Endothelial cell of umbilical vein (primary cell): ENCODE results near the gene ADGRD1. TPM values are rescaled to one million over a fixed set of nuclear protein-coding genes. Genes with fewer than 3 reads are reported as not detected.

Source experiments
- BruUV-seq: library from RNA; stranded (reverse); fragments of 400-500 nt; replicated peaks from 2 replicates; lab custom pipeline; 2021; lab: Mats Ljungman, UMichigan
- CTCF ChIA-PET: fragments of 300-600, 350-600 bp; sonication (Branson Sonifier 250); formaldehyde crosslinking; loops from one replicate; lab custom pipeline; 2021; ENCODE audit warnings: antibody characterized with exemption, inconsistent platforms; lab: Charles Lee
- POLR2A ChIA-PET: fragments of 300-600, 350-600 bp; sonication (Branson Sonifier 250); formaldehyde crosslinking; loops from one replicate; lab custom pipeline; 2021; ENCODE audit warnings: antibody characterized with exemption, inconsistent platforms; lab: Charles Lee
- DNase-seq: peaks from one replicate; pipeline ENCODE4 v3.0.0-alpha.2; 2011; ENCODE audit warnings: low read depth, low spot score
- FAIRE-seq: peaks from 2 replicates; lab custom pipeline; 2011; peaks lifted over from hg19 to GRCh38; lab: Jason Lieb, UNC
- H2AFZ ChIP-seq: 2 replicates; pipeline ENCODE4 v1.6.0; 2012; ENCODE audit warnings: low read depth, low read length, control low read depth, inconsistent platforms
- H3K27ac ChIP-seq: 2 replicates; pipeline ENCODE4 v1.5.1; 2011; ENCODE audit warnings: low read depth, mild to moderate bottlenecking, control low read depth, low read length, moderate library complexity; ENCODE audit not compliant: insufficient read depth
- H3K27me3 ChIP-seq, 2 experiments: 2 replicates each; pipeline versions ENCODE4 v1.6.0 to v1.6.1; 2011; ENCODE audit warnings: low read length in 2 of 2, mixed read lengths in 1 of 2; ENCODE audit not compliant: control insufficient read depth in 2 of 2, insufficient read depth in 2 of 2
- H3K36me3 ChIP-seq, 2 experiments: 2 replicates in 1 of 2; 3 replicates in 1 of 2; pipeline ENCODE4 v1.5.1; 2011; ENCODE audit warnings: low read length in 2 of 2, mild to moderate bottlenecking in 1 of 2, moderate library complexity in 1 of 2; ENCODE audit not compliant: control insufficient read depth in 2 of 2, insufficient read depth in 2 of 2; ENCODE audit errors: extremely low read depth in 1 of 2
- H3K4me1 ChIP-seq: 3 replicates; pipeline ENCODE4 v1.5.1; 2011; ENCODE audit warnings: mild to moderate bottlenecking, low read length; ENCODE audit not compliant: control insufficient read depth, insufficient read depth; ENCODE audit errors: extremely low read depth
- H3K4me2 ChIP-seq: 2 replicates; pipeline ENCODE4 v1.6.1; 2011; ENCODE audit warnings: low read length, control low read depth, mixed read lengths; ENCODE audit not compliant: insufficient read depth
- H3K4me3 ChIP-seq, 3 experiments: fragments of 200-600 bp in 1 of 3; sonication (generic), shearing (Covaris generic) in 1 of 3; replicated peaks in 1 of 3; 2 replicates each; pipeline ENCODE4 v1.5.1; 2011 to 2016; ENCODE audit warnings: control low read depth in 3 of 3, low read length in 3 of 3, mild to moderate bottlenecking in 2 of 3, inconsistent platforms in 1 of 3, low read depth in 1 of 3, moderate library complexity in 1 of 3; ENCODE audit not compliant: insufficient read depth in 1 of 3
- H3K79me2 ChIP-seq: 2 replicates; pipeline ENCODE4 v1.6.0; 2012; ENCODE audit warnings: low read length, inconsistent platforms; ENCODE audit not compliant: control insufficient read depth, insufficient read depth
- H3K9ac ChIP-seq: replicated peaks from 2 replicates; pipeline ENCODE3; 2011; ENCODE audit warnings: low read length, control low read depth; ENCODE audit not compliant: insufficient read depth; ENCODE audit errors: extremely low read depth
- H3K9me1 ChIP-seq: replicated peaks from 3 replicates; pipeline ENCODE4 v1.6.0; 2011; ENCODE audit warnings: mild to moderate bottlenecking, low read length; ENCODE audit not compliant: control insufficient read depth, insufficient read depth; ENCODE audit errors: extremely low read depth
- H3K9me3 ChIP-seq: replicated peaks from 2 replicates; pipeline ENCODE4 v1.5.1; 2012; ENCODE audit warnings: low read length, inconsistent platforms; ENCODE audit not compliant: control insufficient read depth, insufficient read depth
- H4K20me1 ChIP-seq: replicated peaks from 2 replicates; pipeline ENCODE3; 2011; ENCODE audit warnings: mild to moderate bottlenecking, low read length; ENCODE audit not compliant: control insufficient read depth, insufficient read depth; ENCODE audit errors: extremely low read depth
- CTCF ChIP-seq, 2 donors: IDR thresholded peaks; 1 replicate in 1 of 2; 2 replicates in 1 of 2; pipeline ENCODE4 v1.5.1; 2011; ENCODE audit warnings: low read length in 2 of 2, mild to moderate bottlenecking in 2 of 2, moderate library complexity in 2 of 2, control low read depth in 1 of 2, inconsistent platforms in 1 of 2, low read depth in 1 of 2; ENCODE audit not compliant: insufficient read depth in 1 of 2; ENCODE audit errors: extremely low read depth in 1 of 2
- EZH2 ChIP-seq: IDR thresholded peaks from 2 replicates; pipeline ENCODE4 v1.6.1; 2012; ENCODE audit warnings: borderline replicate concordance, low read depth, mild to moderate bottlenecking, moderate library complexity, low read length, inconsistent platforms; ENCODE audit not compliant: severe bottlenecking
- FOS ChIP-seq: IDR thresholded peaks from 2 replicates; pipeline ENCODE4 v1.6.1; 2011; ENCODE audit warnings: mild to moderate bottlenecking, low read length, moderate library complexity, borderline replicate concordance; ENCODE audit not compliant: insufficient read depth
- GATA2 ChIP-seq: IDR thresholded peaks from 2 replicates; pipeline ENCODE4 v1.7.0; 2011; ENCODE audit warnings: low read depth, mild to moderate bottlenecking, moderate library complexity, mixed read lengths, low read length; ENCODE audit not compliant: insufficient read length, insufficient read depth
- JUN ChIP-seq: IDR thresholded peaks from 2 replicates; pipeline ENCODE4 v1.6.1; 2011; ENCODE audit warnings: borderline replicate concordance, low read depth; ENCODE audit not compliant: insufficient read length, insufficient read depth
- MYC ChIP-seq: IDR thresholded peaks from one replicate; pipeline ENCODE4 v1.6.1; 2011; ENCODE audit warnings: mild to moderate bottlenecking, low read depth, low read length
- POLR2A ChIP-seq: IDR thresholded peaks from 2 replicates; pipeline ENCODE4 v1.6.1; 2012; ENCODE audit warnings: low read depth, mild to moderate bottlenecking, control low read depth, low read length
- POLR2AphosphoS5 ChIP-seq: IDR thresholded peaks from 2 replicates; pipeline ENCODE4 v1.6.1; 2012; ENCODE audit warnings: low read depth, mild to moderate bottlenecking, control low read depth, low read length, moderate library complexity; ENCODE audit not compliant: insufficient read depth
- dilution Hi-C: fragments of 300-500 bp; cut with MboI; formaldehyde crosslinking; loops from one replicate; pipeline ENCODE4 v1.15.0; 2019; ENCODE audit warnings: low sequenced_read_pairs; ENCODE audit not compliant: extremely low pct_ligation_motif_present
- intact Hi-C: fragments of 100-400 bp; cut with micrococcal nuclease; formaldehyde crosslinking; loops from one replicate; pipeline ENCODE4 v1.10.0; 2022
- polyA plus RNA-seq, 4 experiments: library from polyadenylated mRNA; depleted of rRNA in 3 of 4; stranded (reverse) in 3 of 4; unstranded in 1 of 4; fragments of >200 nt; gene quantifications; 2 replicates each; pipeline versions ENCODE4 v1.2.1 to v1.2.3, GENCODE V29; 2011 to 2012; ENCODE audit warnings: missing spikeins in 1 of 4
- total RNA-seq: library from RNA; stranded (reverse); gene quantifications from 2 replicates; pipeline ENCODE4 v1.2.3, GENCODE V29; 2021
- TF ChIP-seq, protein P1 (sequence below): IDR thresholded peaks from 2 replicates; pipeline ENCODE4 v1.6.1; 2011; ENCODE audit not compliant: insufficient read depth, insufficient read length

The ADGRD1 gene
- total and polyA plus RNA-seq, 2 donors (not counting 3 experiments of a cell fraction or from before 2014, with no cell fraction given), result 0.07 TPM; not detected in 1

GRCh38 chr12:131171029-131171428, 217.3 kb downstream of the ADGRD1 start:
- Histone ChIP-seq H3K27ac (no peak overlapping the region), H2AFZ (no peak overlapping the region), H3K36me3 (no peaks in the 10 kb centered on the region), H3K9me1 (no peaks in the 10 kb centered on the region), H3K4me2 (no peak overlapping the region), H3K4me3 (no peak overlapping the region), H3K79me2 (no peaks in the 10 kb centered on the region), H3K9ac (no peak overlapping the region), H4K20me1 (no peaks in the 10 kb centered on the region), H3K4me1 (no peaks in the 10 kb centered on the region), H3K9me3 (no peaks in the 10 kb centered on the region), H3K27me3 (no peaks in the 10 kb centered on the region)
- FAIRE-seq, result no peak
- intact Hi-C loops, result no loop called here
- ChIA-PET CTCF (no interaction called here), POLR2A (no interaction called here)
- TF ChIP-seq, protein P1, sequence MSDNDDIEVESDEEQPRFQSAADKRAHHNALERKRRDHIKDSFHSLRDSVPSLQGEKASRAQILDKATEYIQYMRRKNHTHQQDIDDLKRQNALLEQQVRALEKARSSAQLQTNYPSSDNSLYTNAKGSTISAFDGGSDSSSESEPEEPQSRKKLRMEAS, result no peak
- TF ChIP-seq EZH2 (no peak), FOS (no peak), JUN (no peak), GATA2 (no peak), CTCF (IDR thresholded peaks at IDR 0.05; ENCODE audit: extremely low read depth in 1 of 2, insufficient read depth in 1 of 2, low read depth in 1 of 2, low read length in 2 of 2) (no peak), MYC (no peak), POLR2A (no peak), POLR2AphosphoS5 (no peak)
- no TSS peak for BruUV-seq
- dilution Hi-C loops, result no loop called here
- DNase-seq, result no peak
